PFSK-1 (cell line): ENCODE measurements around the gene PLAC1.

Experiments
- FOXP2 ChIP-seq: optimal IDR thresholded peaks from 2 replicates; pipeline ENCODE3; 2011; ENCODE audit warnings: borderline replicate concordance, control low read depth, inconsistent platforms; ENCODE audit not compliant: insufficient read depth; ENCODE audit errors: extremely low read length, extremely low read depth
- TAF1 ChIP-seq: IDR thresholded peaks from 2 replicates; pipeline ENCODE4 v1.6.1; 2012; ENCODE audit warnings: low read length, control low read depth, borderline replicate concordance; ENCODE audit not compliant: insufficient read depth

DNA sequence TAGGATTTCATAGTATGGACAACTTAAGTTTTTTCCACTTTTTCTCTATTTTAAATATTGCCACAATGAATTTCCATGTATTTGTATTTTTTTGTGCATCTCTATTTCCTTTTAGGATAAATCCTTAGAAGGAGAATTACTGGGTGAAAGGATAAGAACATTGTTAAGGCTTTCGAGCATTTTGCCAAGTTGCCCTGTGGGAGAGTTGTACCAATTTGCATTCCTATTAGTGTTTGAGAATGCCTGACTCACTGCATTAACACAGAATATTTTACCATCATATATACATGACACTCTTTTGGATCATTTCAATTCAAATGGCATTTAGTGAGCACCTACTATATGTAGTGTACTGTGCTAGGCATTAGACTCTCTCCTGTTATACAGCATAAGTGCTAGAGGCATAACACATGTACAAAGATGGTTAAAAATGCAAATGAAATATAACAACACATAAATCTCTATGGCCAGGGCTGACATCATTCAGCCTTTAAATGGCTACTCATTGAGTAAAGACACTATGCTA lies 57.0 kb downstream of the PLAC1 start:
- TF ChIP-seq TAF1: no peak
- no peak for TF ChIP-seq FOXP2
